ACHN (cell line): ENCODE data around the gene TIAL1.
"Not testable (repeated sequence)": the region's sequence is repeated elsewhere in the genome, so short reads cannot be mapped to it uniquely, and the experiment has no call there.

ENCODE experiments used
- DNase-seq: peaks from one replicate; pipeline ENCODE4 v3.0.0-alpha.2; 2015
- in situ Hi-C: cut with HindIII; loops from 2 replicates; pipeline ENCODE4 v1.10.0; 2017; ENCODE audit warnings: low sequenced_read_pairs, low pct_ligation_motif_present, low pct_unique_long_range_greater_than_20kb

The TIAL1 gene

GRCh38 chr10:119538632-119539358 lies 58.0 kb downstream of the TIAL1 start:
- DNase-seq: no peak
- in situ Hi-C loops: no loop called here

- in situ Hi-C loops: no loop called here
Measured at GRCh38 chr10:119537953-119538630, 58.7 kb downstream of the TIAL1 start.

GRCh38 chr10:119536508-119537025 lies 60.2 kb downstream of the TIAL1 start:
- DNase-seq: no peak
- in situ Hi-C loops: no loop called here

More at GRCh38 chr10:119537953-119538630, 58.7 kb downstream of the TIAL1 start:
- DNase-seq: no peak

- in situ Hi-C loops: no loop called here
- DNase-seq: no peak
Measured at GRCh38 chr10:119535837-119536507, 60.8 kb downstream of the TIAL1 start.

GRCh38 chr10:119535305-119535704 lies 61.5 kb downstream of the TIAL1 start:
- no peak for DNase-seq
- in situ Hi-C loops: no loop called here

GRCh38 chr10:119533473-119533872 lies 63.3 kb downstream of the TIAL1 start:
- no peak for DNase-seq
- in situ Hi-C loops: no loop called here

GRCh38 chr10:119532791-119533190 lies 64.0 kb downstream of the TIAL1 start:
- in situ Hi-C loops: not testable (repeated sequence)

GRCh38 chr10:119532251-119532650 lies 64.5 kb downstream of the TIAL1 start:
- in situ Hi-C loops, DNase-seq: not testable (repeated sequence)

More at GRCh38 chr10:119532791-119533190, 64.0 kb downstream of the TIAL1 start:
- DNase-seq: not testable (repeated sequence)

GRCh38 chr10:119531067-119531466 lies 65.7 kb downstream of the TIAL1 start:
- in situ Hi-C loops: no loop called here
- no peak for DNase-seq

GRCh38 chr10:119528663-119529237 lies 68.0 kb downstream of the TIAL1 start:
- in situ Hi-C loops: not testable (repeated sequence)

GRCh38 chr10:119526621-119527592 lies 69.9 kb downstream of the TIAL1 start:
- DNase-seq: no peak
- in situ Hi-C loops: no loop called here

More at GRCh38 chr10:119528663-119529237, 68.0 kb downstream of the TIAL1 start:
- DNase-seq: peak; percentile 24

- no peak for DNase-seq
- in situ Hi-C loops: no loop called here
Measured at GRCh38 chr10:119526149-119526548, 70.6 kb downstream of the TIAL1 start.

- in situ Hi-C loops: no loop called here
- DNase-seq: no peak
Measured at GRCh38 chr10:119525116-119525515, 71.6 kb downstream of the TIAL1 start.

GRCh38 chr10:119524720-119525070 lies 72.1 kb downstream of the TIAL1 start:
- DNase-seq: no peak
- in situ Hi-C loops: no loop called here

- in situ Hi-C loops: no loop called here
- DNase-seq: no peak
Measured at GRCh38 chr10:119523895-119524719, 72.7 kb downstream of the TIAL1 start.
